Neural progenitor cell (in vitro differentiated cells): ENCODE results near the gene NR2F1-AS1.

Experiments used
- EZH2phosphoT487 ChIP-seq: fragments of 200-600 bp; sonication (generic); IDR thresholded peaks from 2 replicates; pipeline ENCODE4 v1.6.1; 2017; ENCODE audit warnings: antibody characterized with exemption
- TF ChIP-seq, protein P1 (sequence below): fragments of 200-600 bp; sonication (generic); IDR thresholded peaks from 2 replicates; pipeline ENCODE4 v1.5.1; 2017; ENCODE audit warnings: antibody characterized with exemption, mild to moderate bottlenecking

DNA sequence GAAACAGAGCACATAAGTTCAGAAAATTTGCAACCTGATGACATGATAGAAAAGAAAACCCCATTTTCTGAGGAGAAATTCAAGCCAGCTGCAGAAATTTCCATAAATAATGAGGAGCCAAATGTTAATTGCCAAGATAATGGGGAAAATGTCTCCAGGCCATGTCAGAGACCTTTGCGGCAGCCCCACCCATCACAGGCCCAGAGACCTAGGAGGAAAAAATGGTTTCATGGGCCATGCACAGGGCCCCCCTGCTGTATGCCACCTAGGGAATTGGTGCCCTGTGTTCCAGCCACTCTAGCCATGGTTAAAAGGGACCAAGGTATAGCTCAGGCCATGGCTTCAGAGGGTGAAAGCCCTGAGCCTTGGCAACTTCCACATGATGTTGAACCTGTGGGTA, 118.1 kb downstream of the NR2F1-AS1 start:
- TF ChIP-seq, protein P1, sequence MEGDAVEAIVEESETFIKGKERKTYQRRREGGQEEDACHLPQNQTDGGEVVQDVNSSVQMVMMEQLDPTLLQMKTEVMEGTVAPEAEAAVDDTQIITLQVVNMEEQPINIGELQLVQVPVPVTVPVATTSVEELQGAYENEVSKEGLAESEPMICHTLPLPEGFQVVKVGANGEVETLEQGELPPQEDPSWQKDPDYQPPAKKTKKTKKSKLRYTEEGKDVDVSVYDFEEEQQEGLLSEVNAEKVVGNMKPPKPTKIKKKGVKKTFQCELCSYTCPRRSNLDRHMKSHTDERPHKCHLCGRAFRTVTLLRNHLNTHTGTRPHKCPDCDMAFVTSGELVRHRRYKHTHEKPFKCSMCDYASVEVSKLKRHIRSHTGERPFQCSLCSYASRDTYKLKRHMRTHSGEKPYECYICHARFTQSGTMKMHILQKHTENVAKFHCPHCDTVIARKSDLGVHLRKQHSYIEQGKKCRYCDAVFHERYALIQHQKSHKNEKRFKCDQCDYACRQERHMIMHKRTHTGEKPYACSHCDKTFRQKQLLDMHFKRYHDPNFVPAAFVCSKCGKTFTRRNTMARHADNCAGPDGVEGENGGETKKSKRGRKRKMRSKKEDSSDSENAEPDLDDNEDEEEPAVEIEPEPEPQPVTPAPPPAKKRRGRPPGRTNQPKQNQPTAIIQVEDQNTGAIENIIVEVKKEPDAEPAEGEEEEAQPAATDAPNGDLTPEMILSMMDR: no peak
- no peak for TF ChIP-seq EZH2phosphoT487
